Kidney (tissue), 14 donors: Measurements from ENCODE around the gene CEP112. TPM values are rescaled to one million over a fixed set of nuclear protein-coding genes. Genes with fewer than 3 reads are reported as not detected.

Experiments
- DNase-seq, 5 donors: peaks; one replicate each; pipeline ENCODE4 v3.0.0-alpha.2; 2013 to 2020
- FAIRE-seq: peaks from 2 replicates; lab custom pipeline; 2012; peaks lifted over from hg19 to GRCh38; lab: Jason Lieb, UNC
- H3K27ac ChIP-seq, 2 donors: one replicate each; pipeline ENCODE4 v1.7.0; 2013; ENCODE audit warnings: low read depth in 2 of 2, low read length in 2 of 2, inconsistent platforms in 1 of 2
- H3K27me3 ChIP-seq: one replicate; pipeline ENCODE4 v1.7.1; 2013; ENCODE audit warnings: low read length, inconsistent platforms; ENCODE audit not compliant: control insufficient read depth, insufficient read depth
- H3K36me3 ChIP-seq, 3 donors: one replicate each; pipeline versions ENCODE4 v1.7.0 to v1.7.1; 2013; ENCODE audit warnings: low read length in 3 of 3, control low read depth in 1 of 3, inconsistent platforms in 1 of 3; ENCODE audit not compliant: insufficient read depth in 3 of 3, control insufficient read depth in 2 of 3
- H3K4me1 ChIP-seq, 3 donors: one replicate each; pipeline versions ENCODE4 v1.7.0 to v1.7.1; 2013; ENCODE audit warnings: low read length in 3 of 3, inconsistent platforms in 1 of 3, low read depth in 1 of 3; ENCODE audit not compliant: control insufficient read depth in 2 of 3, insufficient read depth in 2 of 3
- H3K4me3 ChIP-seq, 3 donors: one replicate each; pipeline versions ENCODE4 v1.7.0 to v1.8.1; 2013; ENCODE audit warnings: low read length in 3 of 3, control low read depth in 1 of 3, inconsistent platforms in 1 of 3
- H3K9ac ChIP-seq, 3 donors: one replicate each; pipeline versions ENCODE4 v1.7.0 to v1.7.1; 2013; ENCODE audit warnings: low read length in 3 of 3, control low read depth in 1 of 3, inconsistent platforms in 1 of 3
- H3K9me3 ChIP-seq, 3 donors: one replicate each; pipeline versions ENCODE4 v1.7.0 to v1.7.1; 2013; ENCODE audit warnings: low read length in 3 of 3, control low read depth in 1 of 3, inconsistent platforms in 1 of 3; ENCODE audit not compliant: control insufficient read depth in 2 of 3, insufficient read depth in 1 of 3
- intact Hi-C: fragments of 100-400 bp; cut with DNase I; formaldehyde crosslinking; loops from one replicate; pipeline ENCODE4 v1.11.1; 2022
- polyA plus RNA-seq: library from polyadenylated mRNA; stranded (reverse); fragments of 350-450 nt; fragmentation: Illumina TruSeq; extraction: RNeasy Lipid Tissue Mini Kit (QIAGEN cat#74804); gene quantifications from one replicate; pipeline ENCODE4 v1.2.3, GENCODE V29; 2014; ENCODE audit warnings: low read depth, low replicate concordance; ENCODE audit not compliant: insufficient read depth
- total RNA-seq: library from RNA; stranded (reverse); fragmentation: NEBNext Ultra II Directional; extraction: Animal tissue kit (Norgen Biotek cat#: 25700); gene quantifications from one replicate; pipeline ENCODE4 v1.2.1, GENCODE V29; 2021
- TF ChIP-seq, protein P1 (sequence below): IDR thresholded peaks from 3 replicates; pipeline ENCODE4 v1.5.1; 2012; ENCODE audit warnings: mild to moderate bottlenecking, moderate library complexity, borderline replicate concordance; ENCODE audit not compliant: insufficient read depth; ENCODE audit errors: extremely low read depth
- donor health status: control.
- donor health status: control.
- donor health status: control.
- donor health status: control.
- donor health status: control.
- donor health status: DM: yes; HTN: yes; CAD: no.
- donor health status: Normal renal cell carcinoma (clear cell type).

The CEP112 gene
- total and polyA plus RNA-seq, 2 donors from 2014 or later = 17.0 to 27.4 TPM

- Histone ChIP-seq H3K27me3 (no peaks in the 10 kb centered on the region), H3K9me3 (no peaks in the 10 kb centered on the region), H3K27ac (no peak overlapping the region), H3K4me3 (no peak overlapping the region), H3K4me1 (no peaks in the 10 kb centered on the region), H3K36me3 (no peaks in the 10 kb centered on the region), H3K9ac (no peak overlapping the region)
- FAIRE-seq (no peak), DNase-seq (no peak)
- intact Hi-C loops = no loop called here
- TF ChIP-seq, protein P1, sequence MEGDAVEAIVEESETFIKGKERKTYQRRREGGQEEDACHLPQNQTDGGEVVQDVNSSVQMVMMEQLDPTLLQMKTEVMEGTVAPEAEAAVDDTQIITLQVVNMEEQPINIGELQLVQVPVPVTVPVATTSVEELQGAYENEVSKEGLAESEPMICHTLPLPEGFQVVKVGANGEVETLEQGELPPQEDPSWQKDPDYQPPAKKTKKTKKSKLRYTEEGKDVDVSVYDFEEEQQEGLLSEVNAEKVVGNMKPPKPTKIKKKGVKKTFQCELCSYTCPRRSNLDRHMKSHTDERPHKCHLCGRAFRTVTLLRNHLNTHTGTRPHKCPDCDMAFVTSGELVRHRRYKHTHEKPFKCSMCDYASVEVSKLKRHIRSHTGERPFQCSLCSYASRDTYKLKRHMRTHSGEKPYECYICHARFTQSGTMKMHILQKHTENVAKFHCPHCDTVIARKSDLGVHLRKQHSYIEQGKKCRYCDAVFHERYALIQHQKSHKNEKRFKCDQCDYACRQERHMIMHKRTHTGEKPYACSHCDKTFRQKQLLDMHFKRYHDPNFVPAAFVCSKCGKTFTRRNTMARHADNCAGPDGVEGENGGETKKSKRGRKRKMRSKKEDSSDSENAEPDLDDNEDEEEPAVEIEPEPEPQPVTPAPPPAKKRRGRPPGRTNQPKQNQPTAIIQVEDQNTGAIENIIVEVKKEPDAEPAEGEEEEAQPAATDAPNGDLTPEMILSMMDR = no peak
Observed at GRCh38 chr17:65853816-65854215, 338.1 kb downstream of the CEP112 start.

GRCh38 chr17:65852911-65853310, 339.0 kb downstream of the CEP112 start:
- no peak overlapping the region for H3K9ac ChIP-seq
- TF ChIP-seq, protein P1 = no peak
- H3K4me3 ChIP-seq = no peak overlapping the region
- intact Hi-C loops = no loop called here
- H3K9me3 ChIP-seq = no peaks in the 10 kb centered on the region
- H3K27ac ChIP-seq = no peak overlapping the region
- no peaks in the 10 kb centered on the region for H3K4me1 ChIP-seq
- H3K36me3 ChIP-seq = no peaks in the 10 kb centered on the region
- FAIRE-seq (no peak), DNase-seq (no peak)
- no peaks in the 10 kb centered on the region for H3K27me3 ChIP-seq

GRCh38 chr17:65851965-65852736, 339.8 kb downstream of the CEP112 start:
- no peaks in the 10 kb centered on the region for H3K4me1 ChIP-seq
- intact Hi-C loops = no loop called here

More at GRCh38 chr17:65851965-65852736, 339.8 kb downstream of the CEP112 start:
- Histone ChIP-seq H3K9ac (no peak overlapping the region), H3K27ac (no peak overlapping the region), H3K36me3 (no peaks in the 10 kb centered on the region), H3K9me3 (no peaks in the 10 kb centered on the region), H3K4me3 (no peak overlapping the region), H3K27me3 (no peaks in the 10 kb centered on the region)
- TF ChIP-seq, protein P1 = no peak
- DNase-seq (no peak), FAIRE-seq (no peak)
